ENCODE measurements around the gene CDK5.

DNA sequence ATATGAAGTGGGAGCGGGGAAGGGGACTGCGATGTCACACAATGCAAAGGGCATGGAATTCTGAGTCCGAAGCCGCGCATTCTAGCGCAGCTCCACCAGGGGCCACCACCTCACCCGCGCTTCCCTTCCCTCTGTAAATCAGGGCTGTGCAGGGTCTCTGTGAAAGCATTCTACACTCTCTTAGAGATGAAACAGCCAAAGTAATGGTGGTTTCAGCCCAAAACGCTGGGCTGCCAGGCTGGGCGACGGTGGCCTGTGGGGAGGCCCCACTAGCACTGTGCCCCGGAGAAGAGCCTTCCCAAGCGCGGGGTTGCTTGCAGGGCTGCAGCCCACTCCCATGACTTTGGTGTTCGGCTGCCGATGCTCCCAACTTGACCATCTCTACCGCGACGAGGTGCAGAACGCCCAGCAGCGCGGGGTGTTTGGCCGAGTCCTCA lies 44.8 kb downstream of the CDK5 start:
- TF ChIP-seq, protein P1, sequence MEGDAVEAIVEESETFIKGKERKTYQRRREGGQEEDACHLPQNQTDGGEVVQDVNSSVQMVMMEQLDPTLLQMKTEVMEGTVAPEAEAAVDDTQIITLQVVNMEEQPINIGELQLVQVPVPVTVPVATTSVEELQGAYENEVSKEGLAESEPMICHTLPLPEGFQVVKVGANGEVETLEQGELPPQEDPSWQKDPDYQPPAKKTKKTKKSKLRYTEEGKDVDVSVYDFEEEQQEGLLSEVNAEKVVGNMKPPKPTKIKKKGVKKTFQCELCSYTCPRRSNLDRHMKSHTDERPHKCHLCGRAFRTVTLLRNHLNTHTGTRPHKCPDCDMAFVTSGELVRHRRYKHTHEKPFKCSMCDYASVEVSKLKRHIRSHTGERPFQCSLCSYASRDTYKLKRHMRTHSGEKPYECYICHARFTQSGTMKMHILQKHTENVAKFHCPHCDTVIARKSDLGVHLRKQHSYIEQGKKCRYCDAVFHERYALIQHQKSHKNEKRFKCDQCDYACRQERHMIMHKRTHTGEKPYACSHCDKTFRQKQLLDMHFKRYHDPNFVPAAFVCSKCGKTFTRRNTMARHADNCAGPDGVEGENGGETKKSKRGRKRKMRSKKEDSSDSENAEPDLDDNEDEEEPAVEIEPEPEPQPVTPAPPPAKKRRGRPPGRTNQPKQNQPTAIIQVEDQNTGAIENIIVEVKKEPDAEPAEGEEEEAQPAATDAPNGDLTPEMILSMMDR (IDR thresholded peaks at IDR 0.05): peak; percentile 36
- TF ChIP-seq EZH2 (IDR thresholded peaks at IDR 0.05; ENCODE audit: borderline replicate concordance, insufficient read depth, low read depth, low read length, poor library complexity, severe bottlenecking): no peak
